Trophoblast cell (in vitro differentiated cells and primary cell): ENCODE results near the gene BPIFA3.

Source experiments
- DNase-seq, 2 donors: peaks; one replicate each; pipeline ENCODE4 v3.0.0-alpha.2; 2016
- H2AFZ ChIP-seq: 2 replicates; pipeline ENCODE4 v1.6.1; 2013; ENCODE audit warnings: low read length, moderate library complexity, mild to moderate bottlenecking; ENCODE audit not compliant: insufficient read depth, poor library complexity
- H2AK5ac ChIP-seq: 2 replicates; pipeline ENCODE4 v1.6.1; 2013; ENCODE audit warnings: mild to moderate bottlenecking, low read length
- H2BK120ac ChIP-seq: 2 replicates; pipeline ENCODE4 v1.6.1; 2013; ENCODE audit warnings: low read length, mild to moderate bottlenecking, moderate library complexity; ENCODE audit not compliant: insufficient read depth, poor library complexity
- H2BK12ac ChIP-seq: 2 replicates; pipeline ENCODE4 v1.6.1; 2013; ENCODE audit warnings: mild to moderate bottlenecking, low read length, moderate library complexity
- H2BK5ac ChIP-seq: 2 replicates; pipeline ENCODE4 v1.6.1; 2013; ENCODE audit warnings: low read length, low read depth, moderate library complexity, mild to moderate bottlenecking; ENCODE audit not compliant: poor library complexity
- H3K14ac ChIP-seq: 2 replicates; pipeline ENCODE4 v1.6.1; 2013; ENCODE audit warnings: mild to moderate bottlenecking, low read length
- H3K18ac ChIP-seq: 2 replicates; pipeline ENCODE4 v1.6.1; 2013; ENCODE audit warnings: mild to moderate bottlenecking, low read length
- H3K23ac ChIP-seq: 2 replicates; pipeline ENCODE4 v1.6.1; 2013; ENCODE audit warnings: low read length
- H3K27ac ChIP-seq: 2 replicates; pipeline ENCODE4 v1.5.1; 2013; ENCODE audit warnings: low read depth, mild to moderate bottlenecking, inconsistent platforms, low read length, moderate library complexity
- H3K27me3 ChIP-seq: 2 replicates; pipeline ENCODE4 v1.6.1; 2013; ENCODE audit warnings: inconsistent platforms, mild to moderate bottlenecking, low read length, moderate library complexity; ENCODE audit not compliant: insufficient read depth
- H3K36me3 ChIP-seq, 2 experiments: 1 replicate in 1 of 2; 2 replicates in 1 of 2; pipeline ENCODE4 v1.6.1; 2013; ENCODE audit warnings: low read length in 2 of 2, mild to moderate bottlenecking in 2 of 2, moderate library complexity in 1 of 2; ENCODE audit not compliant: insufficient read depth in 2 of 2, control insufficient read depth in 1 of 2
- H3K4ac ChIP-seq: 2 replicates; pipeline ENCODE4 v1.6.1; 2013; ENCODE audit warnings: low read depth, mild to moderate bottlenecking, low read length, moderate library complexity
- H3K4me1 ChIP-seq, 2 experiments: 1 replicate in 1 of 2; 2 replicates in 1 of 2; pipeline ENCODE4 v1.6.1; 2013; ENCODE audit warnings: low read length in 2 of 2, mild to moderate bottlenecking in 2 of 2, moderate library complexity in 1 of 2; ENCODE audit not compliant: insufficient read depth in 2 of 2, control insufficient read depth in 1 of 2
- H3K4me2 ChIP-seq: 2 replicates; pipeline ENCODE4 v1.6.1; 2013; ENCODE audit warnings: inconsistent platforms, mild to moderate bottlenecking, low read length, moderate library complexity
- H3K4me3 ChIP-seq: 2 replicates; pipeline ENCODE4 v1.5.1; 2013; ENCODE audit warnings: mild to moderate bottlenecking, low read depth, low read length, inconsistent platforms
- H3K79me1 ChIP-seq: one replicate; pipeline ENCODE4 v1.6.1; 2013; ENCODE audit warnings: low read length
- H3K79me2 ChIP-seq: 2 replicates; pipeline ENCODE4 v1.6.1; 2013; ENCODE audit warnings: low read length, mild to moderate bottlenecking; ENCODE audit not compliant: control insufficient read depth, insufficient read depth, poor library complexity
- H3K9ac ChIP-seq: 2 replicates; pipeline ENCODE4 v1.6.1; 2013; ENCODE audit warnings: mild to moderate bottlenecking, low read length
- H3K9me3 ChIP-seq: 2 replicates; pipeline ENCODE4 v1.6.1; 2013; ENCODE audit warnings: low read depth, mild to moderate bottlenecking, control low read depth, inconsistent platforms, low read length; ENCODE audit not compliant: insufficient read depth
- H4K12ac ChIP-seq: 2 replicates; pipeline ENCODE4 v1.6.1; 2013; ENCODE audit warnings: low read depth, mild to moderate bottlenecking, low read length, moderate library complexity
- H4K8ac ChIP-seq: 2 replicates; pipeline ENCODE4 v1.6.1; 2013; ENCODE audit warnings: low read depth, mild to moderate bottlenecking, low read length, moderate library complexity
- H4K91ac ChIP-seq: one replicate; pipeline ENCODE4 v1.6.1; 2013; ENCODE audit warnings: low read depth, mild to moderate bottlenecking, low read length, moderate library complexity
- WGBS: extraction: QIAGEN DNeasy Blood & Tissue Kit; methylation state at CpG from one replicate; pipeline ENCODE4 v1.1.7; 2013; ENCODE audit warnings: missing lambda C conversion rate; ENCODE audit not compliant: insufficient read length, insufficient coverage; ENCODE audit errors: extremely low coverage; 5-methylcytosine and 5-hydroxymethylcytosine counted together

Gene BPIFA3

GRCh38 chr20:33261465-33261864 lies 44.3 kb downstream of the BPIFA3 start:
- Histone ChIP-seq H3K9me3 (no peaks in the 10 kb centered on the region), H3K4me2 (no peak overlapping the region), H3K36me3 (no peaks in the 10 kb centered on the region), H4K91ac (no peak overlapping the region), H3K4me1 (no peaks in the 10 kb centered on the region), H3K9ac (no peak overlapping the region), H3K27me3 (no peaks in the 10 kb centered on the region), H3K4me3 (no peak overlapping the region), H2AK5ac (no peak overlapping the region), H3K79me1 (no peaks in the 10 kb centered on the region), H3K79me2 (no peaks in the 10 kb centered on the region), H4K8ac (no peak overlapping the region), H3K4ac (no peak overlapping the region), H3K18ac (no peak overlapping the region), H2AFZ (no peak overlapping the region), H2BK12ac (no peak overlapping the region), H3K23ac (no peak overlapping the region), H4K12ac (no peak overlapping the region), H2BK5ac (no peak overlapping the region), H2BK120ac (no peak overlapping the region), H3K14ac (no peak overlapping the region), H3K27ac (no peak overlapping the region)
- no peak for DNase-seq
- WGBS, result no CpG with 5 or more reads among the region's 4 CpGs

- H3K79me1 ChIP-seq, result no peaks in the 10 kb centered on the region
- H2BK120ac ChIP-seq, result no peak overlapping the region
- no peak overlapping the region for H2BK12ac ChIP-seq
- no peaks in the 10 kb centered on the region for H3K4me1 ChIP-seq
- no peak overlapping the region for H3K4me3 ChIP-seq
- H3K4ac ChIP-seq, result no peak overlapping the region
- no peak overlapping the region for H3K18ac ChIP-seq
- H2BK5ac ChIP-seq, result no peak overlapping the region
- no peak overlapping the region for H3K4me2 ChIP-seq
- no peak overlapping the region for H4K8ac ChIP-seq
- no peaks in the 10 kb centered on the region for H3K79me2 ChIP-seq
- H3K27ac ChIP-seq, result no peak overlapping the region
- no peak overlapping the region for H3K23ac ChIP-seq
- H3K9me3 ChIP-seq, result no peaks in the 10 kb centered on the region
- no peak overlapping the region for H2AFZ ChIP-seq
- H3K14ac ChIP-seq, result no peak overlapping the region
- no peak overlapping the region for H4K91ac ChIP-seq
- no peak overlapping the region for H3K9ac ChIP-seq
- H3K36me3 ChIP-seq, result no peaks in the 10 kb centered on the region
- WGBS, result no CpG with 5 or more reads among the region's 5 CpGs
- no peaks in the 10 kb centered on the region for H3K27me3 ChIP-seq
- H4K12ac ChIP-seq, result no peak overlapping the region
- DNase-seq, result peak; percentile 30 to 65
- H2AK5ac ChIP-seq, result no peak overlapping the region
These were observed 45.5 kb downstream of the BPIFA3 start for GRCh38 chr20:33262658-33263065.

- no peaks in the 10 kb centered on the region for H3K36me3 ChIP-seq
- no peak overlapping the region for H2BK5ac ChIP-seq
- no peak for DNase-seq
- H3K18ac ChIP-seq, result no peak overlapping the region
- H3K4ac ChIP-seq, result no peak overlapping the region
- H3K9ac ChIP-seq, result no peak overlapping the region
- H3K4me3 ChIP-seq, result no peak overlapping the region
- no peak overlapping the region for H4K91ac ChIP-seq
- H2AK5ac ChIP-seq, result no peak overlapping the region
- H4K8ac ChIP-seq, result no peak overlapping the region
- no peak overlapping the region for H4K12ac ChIP-seq
- H2BK12ac ChIP-seq, result no peak overlapping the region
- H3K4me2 ChIP-seq, result no peak overlapping the region
- H3K4me1 ChIP-seq, result no peaks in the 10 kb centered on the region
- no CpG with 5 or more reads among the region's 5 CpGs for WGBS
- no peak overlapping the region for H3K23ac ChIP-seq
- no peaks in the 10 kb centered on the region for H3K27me3 ChIP-seq
- no peaks in the 10 kb centered on the region for H3K79me2 ChIP-seq
- no peak overlapping the region for H2BK120ac ChIP-seq
- no peak overlapping the region for H2AFZ ChIP-seq
- no peak overlapping the region for H3K27ac ChIP-seq
- no peaks in the 10 kb centered on the region for H3K79me1 ChIP-seq
- no peaks in the 10 kb centered on the region for H3K9me3 ChIP-seq
- no peak overlapping the region for H3K14ac ChIP-seq
These were observed 46.6 kb downstream of the BPIFA3 start for GRCh38 chr20:33263784-33264183.

DNA sequence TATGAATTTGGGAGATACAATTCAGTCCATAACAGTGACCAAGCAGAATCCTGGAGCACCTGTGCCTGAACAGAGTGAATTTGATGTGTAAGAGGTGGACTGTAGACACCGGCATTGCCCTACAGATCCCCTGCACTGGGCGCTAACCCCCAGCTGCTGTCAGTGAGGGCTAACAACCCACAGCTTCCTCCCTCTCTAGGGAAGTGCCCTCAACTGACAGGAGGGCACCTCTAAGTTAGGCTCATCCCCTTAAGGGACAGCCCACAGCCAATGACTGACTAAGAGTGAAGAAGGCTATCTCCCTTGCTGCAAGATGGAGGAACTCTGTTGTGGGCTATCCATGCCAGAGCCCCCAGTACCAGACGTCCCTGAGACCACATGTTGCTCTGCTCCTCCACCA lies 50.5 kb downstream of the BPIFA3 start:
- no peak for DNase-seq
- Histone ChIP-seq H3K79me2 (no peaks in the 10 kb centered on the region), H2BK5ac (no peak overlapping the region), H3K79me1 (no peaks in the 10 kb centered on the region), H3K27ac (no peak overlapping the region), H3K9me3 (no peaks in the 10 kb centered on the region), H2AK5ac (no peak overlapping the region), H4K12ac (no peak overlapping the region), H2BK12ac (no peak overlapping the region), H3K9ac (no peak overlapping the region), H2AFZ (no peak overlapping the region), H3K4me1 (no peaks in the 10 kb centered on the region), H3K23ac (no peak overlapping the region), H3K4me2 (no peak overlapping the region), H3K4me3 (no peak overlapping the region), H2BK120ac (no peak overlapping the region), H3K14ac (no peak overlapping the region), H4K91ac (no peak overlapping the region), H3K18ac (no peak overlapping the region), H3K27me3 (no peaks in the 10 kb centered on the region), H4K8ac (no peak overlapping the region), H3K4ac (no peak overlapping the region), H3K36me3 (no peaks in the 10 kb centered on the region)
- no CpG with 5 or more reads among the region's 3 CpGs for WGBS
